ENCODE measurements around the gene CALML4. TPM values are rescaled to one million over a fixed set of nuclear protein-coding genes. Genes with fewer than 3 reads are reported as not detected.
"Not testable (repeated sequence)": the region's sequence is repeated elsewhere in the genome, so short reads cannot be mapped to it uniquely, and the experiment has no call there.

CALML4 gene
- total RNA-seq, 1 donor from 2014 or later = 12.8 TPM

DNA sequence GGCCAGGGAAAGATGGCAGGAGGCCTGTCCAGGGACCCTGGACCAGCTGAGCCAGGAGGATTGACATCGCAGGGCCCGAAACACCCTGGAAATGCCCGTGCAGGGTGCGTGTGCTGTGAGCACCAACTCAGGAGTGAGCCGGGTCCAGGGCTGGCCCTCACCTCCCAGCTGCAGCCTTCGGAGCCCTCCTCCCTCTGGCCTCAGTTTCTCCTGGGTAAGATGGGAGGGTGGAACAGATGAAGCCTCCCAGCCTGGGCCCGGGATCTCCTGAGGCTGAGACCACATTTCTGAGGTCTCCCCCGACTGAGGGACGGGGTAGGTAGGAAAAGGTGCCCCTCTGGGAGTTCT is 5.3 kb upstream of the CALML4 start:
- intact Hi-C loops (cut with DNase I) = no loop called here
- ATAC-seq = no peak
- peak; percentile 46 for DNase-seq (ENCODE audit: low spot score)

- DNase-seq (ENCODE audit: low spot score) (peak; percentile 41), ATAC-seq (no peak)
- intact Hi-C loops (cut with DNase I) = no loop called here
Observed at GRCh38 chr15:68209735-68210408, 4.7 kb upstream of the CALML4 start.

- ATAC-seq (no peak), DNase-seq (ENCODE audit: low spot score) (no peak)
- intact Hi-C loops (cut with DNase I) = no loop called here
Observed at GRCh38 chr15:68209272-68209671, 4.1 kb upstream of the CALML4 start.

DNA sequence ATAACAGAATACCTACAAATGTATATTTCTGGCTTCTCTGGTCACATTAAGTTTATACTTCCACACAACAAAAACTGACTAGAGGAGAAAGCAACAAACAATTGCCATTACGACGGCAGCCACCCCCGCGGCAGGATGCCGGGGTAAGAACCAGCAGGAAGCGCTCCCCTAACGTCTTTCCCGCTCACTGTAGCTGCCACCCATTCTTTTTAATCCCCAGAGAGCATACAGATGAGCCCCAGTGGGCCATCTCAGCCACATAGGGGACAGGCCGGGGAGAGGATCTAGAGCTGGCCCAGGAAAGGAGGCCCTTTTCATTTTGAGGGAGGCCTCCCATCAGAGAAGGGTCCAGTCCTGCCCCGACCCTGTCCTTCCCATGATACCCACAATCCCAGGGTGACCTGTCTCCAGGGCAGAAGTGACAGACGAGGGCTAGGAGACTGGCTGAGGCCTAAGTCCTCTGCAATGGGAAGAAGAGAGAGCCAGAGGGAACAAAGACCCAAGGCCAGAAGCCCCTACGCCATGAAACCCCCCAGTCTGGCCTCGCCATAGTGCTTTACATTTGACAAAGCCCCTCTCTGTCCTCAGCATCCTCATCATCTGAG is 3.6 kb upstream of the CALML4 start:
- intact Hi-C loops (cut with DNase I) = no loop called here
- ATAC-seq = no peak
- no peak for DNase-seq (ENCODE audit: low spot score)

DNA sequence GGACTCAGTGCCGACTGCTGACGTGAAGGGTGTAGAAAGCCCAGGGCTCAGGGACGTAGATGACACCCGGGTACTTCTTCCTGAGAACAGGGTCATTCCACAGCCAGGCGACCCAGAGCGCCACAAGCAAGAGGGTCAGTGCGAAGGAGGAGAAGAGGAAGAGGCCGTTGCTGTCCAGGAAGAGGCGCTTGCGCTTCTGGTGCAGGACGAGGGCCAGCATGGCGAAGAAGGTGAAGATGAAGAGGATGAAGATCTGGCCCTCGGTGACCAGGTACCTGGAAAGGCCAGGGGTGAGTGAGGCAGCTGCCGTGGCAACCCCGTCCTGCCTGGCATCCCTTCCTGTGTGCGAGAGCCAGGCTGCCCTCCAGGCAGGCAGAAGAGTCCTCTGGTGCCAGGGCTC is 3.0 kb upstream of the CALML4 start:
- DNase-seq (ENCODE audit: low spot score) (peak; percentile 51), ATAC-seq (no peak)
- intact Hi-C loops (cut with DNase I) = no loop called here

GRCh38 chr15:68207176-68207935 is 2.2 kb upstream of the CALML4 start:
- intact Hi-C loops (cut with DNase I) = no loop called here
- ATAC-seq = no peak
- peak; percentile 49 for DNase-seq (ENCODE audit: low spot score)

GRCh38 chr15:68206711-68207151 is 1.6 kb upstream of the CALML4 start:
- intact Hi-C loops (cut with DNase I) = no loop called here
- DNase-seq (ENCODE audit: low spot score) = peak; percentile 53
- no peak for ATAC-seq

DNA sequence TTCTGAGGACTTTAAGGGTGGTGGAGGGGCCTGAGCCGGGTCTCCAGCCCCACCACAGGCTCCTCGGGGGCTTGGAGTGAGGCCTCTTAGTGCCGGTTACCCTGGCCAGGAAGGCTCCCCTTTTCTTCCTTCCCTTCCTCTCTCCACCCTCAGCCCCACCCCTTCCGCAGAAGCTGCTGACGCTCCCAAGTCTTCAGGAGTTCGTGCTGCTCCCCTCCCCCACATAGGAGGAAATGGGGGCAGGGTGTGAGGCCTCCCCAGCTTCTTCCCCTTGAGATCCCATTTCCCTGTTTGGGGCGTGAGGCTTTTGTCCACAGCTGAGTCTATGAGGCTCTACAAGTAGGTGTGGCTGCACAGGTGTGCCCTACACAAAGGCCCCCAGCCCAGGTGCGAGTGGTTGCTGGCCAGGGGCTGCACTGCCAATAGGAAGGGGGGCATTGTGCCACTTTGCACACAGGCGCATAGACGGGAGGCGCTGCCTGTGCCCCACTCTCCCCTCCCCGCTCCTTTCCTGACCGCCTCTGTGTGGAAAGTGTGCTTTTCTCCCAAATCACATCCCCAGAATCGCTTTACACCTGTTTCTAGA is 915 bp upstream of the CALML4 start:
- intact Hi-C loops (cut with DNase I) = no loop called here
- peak; percentile 80 for DNase-seq (ENCODE audit: low spot score)
- ATAC-seq = peak; percentile 74

DNA sequence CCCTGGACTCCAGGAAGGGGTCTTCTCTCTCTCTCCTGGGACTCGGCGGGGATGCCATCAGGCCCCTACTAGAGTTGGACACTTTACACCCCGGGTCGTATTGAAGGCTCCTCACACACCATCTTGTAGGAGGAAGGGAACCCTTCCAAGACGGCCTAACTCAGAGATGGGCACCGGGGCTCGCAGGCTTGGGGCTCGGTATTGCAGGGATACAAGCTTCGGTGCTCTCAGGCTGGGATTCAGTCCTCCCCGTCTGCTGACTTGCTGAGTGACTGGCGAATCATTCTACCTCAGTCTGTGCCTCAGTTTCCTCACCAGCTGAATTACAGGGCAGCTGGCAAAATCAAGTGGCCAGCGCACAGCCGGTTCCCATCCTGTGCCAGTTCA is 419 bp upstream of the CALML4 start:
- DNase-seq (ENCODE audit: low spot score) (no peak), ATAC-seq (no peak)
- intact Hi-C loops (cut with DNase I) = no loop called here

DNA sequence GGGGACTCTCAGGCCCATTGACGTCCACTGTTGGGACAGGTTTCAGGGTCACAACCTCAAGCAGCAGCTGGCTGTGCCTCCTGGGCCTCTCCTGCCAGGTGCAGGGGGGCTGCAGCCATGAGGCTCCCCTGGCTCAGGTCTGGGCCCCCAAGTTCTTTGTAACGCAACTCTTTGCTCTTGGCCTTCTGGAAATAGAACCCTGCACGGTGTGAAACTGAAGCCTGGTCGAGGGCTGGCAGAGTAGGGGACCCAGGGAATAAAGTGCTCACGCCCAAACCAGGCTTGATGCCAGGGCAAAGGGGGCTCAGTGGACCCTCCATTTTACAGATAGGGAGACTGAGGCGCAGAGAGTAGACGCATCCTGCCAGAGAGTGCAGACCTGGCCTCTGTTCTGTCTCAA is 771 bp downstream of the CALML4 start:
- intact Hi-C loops (cut with DNase I) = no loop called here
- DNase-seq (ENCODE audit: low spot score) (no peak), ATAC-seq (no peak)

GRCh38 chr15:68203956-68204355 is 1.2 kb downstream of the CALML4 start:
- ATAC-seq (no peak), DNase-seq (ENCODE audit: low spot score) (no peak)
- intact Hi-C loops (cut with DNase I) = no loop called here

- ATAC-seq (no peak), DNase-seq (ENCODE audit: low spot score) (no peak)
- intact Hi-C loops (cut with DNase I) = no loop called here
Observed at GRCh38 chr15:68203486-68203885, 1.6 kb downstream of the CALML4 start.

DNA sequence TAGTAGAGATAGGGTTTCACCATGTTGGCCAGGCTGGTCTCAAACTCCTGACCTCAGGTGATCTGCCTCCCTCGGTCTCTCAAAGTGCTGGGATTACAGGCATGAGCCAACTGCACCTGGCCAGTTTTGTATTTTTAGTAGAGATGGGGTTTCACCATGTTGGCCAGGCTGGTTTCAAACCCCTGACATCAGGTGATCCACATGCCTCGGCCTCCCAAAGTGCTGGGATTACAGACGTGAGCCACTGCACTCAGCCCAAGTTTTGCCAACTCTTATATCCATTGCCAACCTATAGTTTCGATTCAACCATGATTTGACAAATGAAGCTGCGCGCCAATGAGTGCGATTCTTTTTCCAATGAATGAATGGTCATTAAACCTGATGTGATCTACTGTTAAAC is 2.1 kb downstream of the CALML4 start:
- ATAC-seq; DNase-seq (ENCODE audit: low spot score); intact Hi-C loops (cut with DNase I): not testable (repeated sequence)

DNA sequence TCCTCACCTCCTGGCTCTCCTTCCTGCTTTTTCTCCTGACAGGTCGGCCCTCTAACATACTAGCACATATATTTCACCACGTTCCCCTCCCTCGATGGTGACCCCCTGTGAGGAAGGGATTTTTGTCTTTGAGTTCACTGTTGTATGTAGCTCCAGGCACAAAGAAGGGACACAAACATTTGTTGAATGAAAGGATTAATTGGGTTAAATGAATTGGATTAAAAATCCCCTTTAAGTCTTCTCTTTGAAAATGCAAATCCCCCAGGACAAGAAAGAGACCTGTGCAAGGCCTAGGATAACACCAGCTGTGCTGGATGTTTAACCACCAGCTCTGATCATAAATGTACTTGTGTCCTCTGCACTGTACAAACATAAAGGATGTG is 3.3 kb downstream of the CALML4 start:
- ATAC-seq = no peak
- no peak for DNase-seq (ENCODE audit: low spot score)
- intact Hi-C loops (cut with DNase I) = no loop called here

DNA sequence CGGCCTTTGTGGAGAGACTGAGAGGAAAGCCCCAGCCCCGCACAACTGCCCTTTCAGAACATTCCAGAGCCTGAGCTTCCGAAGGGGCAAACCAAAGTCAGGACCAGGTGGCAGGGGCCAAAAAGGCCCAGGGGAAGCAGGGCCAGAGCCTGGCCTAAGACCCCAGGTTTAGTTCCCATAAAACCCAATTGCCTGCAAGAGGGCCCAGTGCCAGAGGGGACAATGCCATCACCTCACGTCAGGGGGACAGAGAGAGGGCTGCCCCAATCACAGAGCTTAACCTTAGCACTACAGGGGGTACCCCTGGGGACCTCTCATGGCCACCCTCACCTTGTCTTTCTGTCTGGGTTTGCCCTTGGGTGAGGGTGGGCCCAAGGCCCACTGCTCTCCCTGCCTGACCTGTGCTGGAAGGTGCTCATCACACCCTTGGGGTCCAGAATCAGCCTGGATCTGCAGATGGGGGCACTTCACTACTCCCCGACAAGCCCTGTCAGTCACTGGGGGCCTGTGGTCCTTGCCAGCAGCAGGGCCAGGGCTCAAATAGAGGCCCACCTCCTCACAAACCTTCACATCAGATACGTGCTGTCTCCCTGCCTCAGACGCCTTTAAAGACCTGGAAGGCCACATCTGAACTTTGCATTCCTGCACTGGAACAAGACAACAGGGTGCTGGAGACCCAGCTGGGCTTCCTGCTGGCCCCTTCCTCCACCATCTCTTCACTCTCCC is 3.8 kb downstream of the CALML4 start:
- DNase-seq (ENCODE audit: low spot score) (no peak), ATAC-seq (no peak)
- intact Hi-C loops (cut with DNase I) = no loop called here

DNA sequence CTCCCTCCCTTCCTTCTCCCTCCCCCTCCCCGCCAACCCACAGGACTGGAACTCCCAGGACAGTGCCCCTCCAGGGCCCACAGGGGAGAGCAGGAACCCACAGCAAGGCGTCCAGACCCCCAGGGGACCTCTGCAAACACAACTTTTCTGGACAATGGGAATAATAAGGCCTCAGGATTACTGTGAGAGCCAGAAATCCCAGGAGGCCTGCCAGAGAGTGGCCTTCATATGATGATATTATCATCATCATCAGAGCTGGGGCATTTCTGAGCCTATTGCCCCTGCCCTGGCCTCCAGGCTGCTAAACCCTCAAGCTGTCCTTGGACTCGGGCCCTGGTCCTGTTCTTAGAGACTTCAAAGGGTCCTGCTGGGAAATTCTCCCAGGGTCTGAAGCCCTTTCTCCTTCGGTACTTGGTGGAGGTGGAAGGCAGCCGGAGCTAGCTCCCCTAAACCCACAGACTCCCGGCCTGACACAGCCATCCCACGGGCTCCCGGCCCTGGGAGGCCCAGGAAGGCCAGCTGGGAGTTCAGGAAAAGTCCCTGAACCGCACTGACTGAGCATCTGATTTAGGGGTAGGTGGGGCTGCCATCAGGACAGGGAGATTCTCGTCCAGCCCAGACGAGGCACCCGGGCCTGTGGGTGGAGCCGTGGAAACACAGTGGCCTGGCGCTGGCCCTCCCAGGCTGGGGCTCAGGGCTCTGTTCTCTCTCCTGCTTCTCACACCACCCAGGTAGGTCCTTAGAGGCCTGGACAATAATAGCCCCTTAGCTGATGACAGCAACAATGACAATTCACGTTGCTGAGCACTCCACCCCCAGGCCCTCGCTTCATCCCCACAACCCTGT is 4.9 kb downstream of the CALML4 start:
- ATAC-seq (peak; percentile 54), DNase-seq (ENCODE audit: low spot score) (no peak)
- intact Hi-C loops (cut with DNase I) = no loop called here

DNA sequence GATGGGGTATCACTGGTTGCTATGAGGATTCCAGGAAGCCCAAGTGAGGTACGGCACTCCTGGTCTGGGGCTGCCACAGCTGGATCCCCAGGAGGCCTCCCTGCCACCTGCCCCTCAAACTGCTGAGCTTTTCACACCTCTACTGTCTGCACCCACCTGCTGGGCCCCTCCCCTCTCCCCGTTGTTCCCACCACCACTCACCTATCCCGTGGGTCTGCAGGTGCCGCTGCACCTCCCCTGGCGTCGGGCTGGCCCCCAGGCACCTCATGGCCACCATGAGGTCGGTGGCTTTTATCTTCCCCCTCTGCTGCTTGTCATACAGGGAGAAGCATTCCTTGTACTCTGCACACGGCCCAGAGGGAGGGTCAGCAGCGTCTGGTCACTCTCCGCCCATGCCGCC is 5.8 kb downstream of the CALML4 start:
- DNase-seq (ENCODE audit: low spot score) (no peak), ATAC-seq (peak; percentile 23)
- intact Hi-C loops (cut with DNase I) = no loop called here

DNA sequence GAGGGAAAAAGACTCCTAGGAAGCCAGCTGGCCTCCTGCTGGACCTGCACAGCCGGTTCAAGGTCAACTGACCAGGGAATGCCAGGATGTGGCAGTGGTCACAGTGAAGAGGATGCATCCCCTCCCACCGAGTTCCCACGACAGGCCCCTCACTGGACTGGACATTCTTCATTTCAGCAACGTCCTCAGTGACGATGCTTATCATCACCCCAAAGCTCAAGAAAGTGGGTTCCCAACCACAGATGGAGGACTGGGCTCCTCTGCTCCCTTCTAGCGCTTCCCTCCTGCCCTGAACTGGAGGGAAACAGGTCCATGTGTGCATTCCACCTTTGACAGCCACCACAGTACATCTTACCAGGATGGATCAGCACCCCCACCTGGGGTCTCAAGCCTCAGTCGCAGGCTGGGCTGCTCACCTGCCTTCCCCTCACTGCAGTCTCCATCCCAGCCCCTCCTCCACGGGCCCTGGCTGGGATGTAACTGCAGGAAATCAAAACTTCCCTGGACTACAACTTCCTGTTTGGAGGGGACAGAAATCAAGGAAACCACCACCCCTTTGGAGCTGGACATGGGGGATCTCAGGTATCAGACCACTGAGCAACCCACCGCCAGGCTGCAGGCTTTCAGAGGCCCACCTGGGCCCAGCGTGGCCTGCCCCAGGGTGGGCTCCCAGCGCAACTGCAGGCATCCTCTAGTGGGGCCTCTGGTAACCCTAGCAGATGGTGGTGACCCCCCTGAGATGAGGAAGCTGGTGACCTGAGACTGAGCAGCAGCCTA is 7.3 kb downstream of the CALML4 start:
- DNase-seq (ENCODE audit: low spot score) (no peak), ATAC-seq (no peak)
- intact Hi-C loops (cut with DNase I) = no loop called here
